ENCODE measurements around the gene FCAMR.
A peak's percentile ranks its signal among the peaks of the same experiment; 100 is the strongest.

The FCAMR gene

GRCh38 chr1:206992790-206993189 is 22.5 kb upstream of the FCAMR start:
- peak; percentile 64 for DNase-seq

DNA sequence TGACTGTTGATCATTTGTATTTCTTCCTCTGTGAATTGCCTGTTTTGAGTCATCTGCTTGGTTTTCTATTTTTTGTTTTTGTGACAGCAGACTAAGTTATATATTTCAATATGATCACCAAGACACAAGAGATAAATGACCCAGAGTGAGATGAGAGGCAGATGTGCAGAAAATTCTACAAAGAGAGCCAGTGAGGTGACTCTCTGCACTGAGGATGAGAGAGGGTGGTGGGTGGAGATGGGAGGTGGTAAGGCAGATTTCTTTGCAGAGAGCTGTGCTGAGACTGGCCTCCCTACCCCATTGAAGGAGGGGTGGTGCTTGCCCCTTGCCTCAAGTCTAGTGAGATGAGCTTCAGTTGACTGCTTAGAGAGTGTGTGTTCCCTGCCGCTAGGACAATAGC is 17.6 kb upstream of the FCAMR start:
- no peak for DNase-seq

DNA sequence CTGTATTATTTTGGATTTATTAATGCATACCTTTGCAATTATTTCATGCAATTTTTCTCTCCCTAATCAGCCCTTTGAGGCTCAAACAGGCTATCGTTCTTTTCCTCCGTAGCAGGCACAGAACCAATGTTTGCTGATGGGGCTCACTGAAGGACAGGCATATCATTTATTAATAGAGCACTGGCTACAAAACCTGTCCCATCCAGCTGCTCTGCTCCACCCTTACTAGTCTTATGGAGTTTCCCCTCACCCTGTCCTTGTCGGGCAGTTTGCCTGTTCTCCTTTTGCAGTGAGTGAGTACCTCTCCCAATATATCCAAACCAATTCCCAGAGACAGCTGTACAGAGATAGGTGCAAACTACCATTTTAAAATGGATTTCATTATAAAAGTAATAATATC is 16.6 kb upstream of the FCAMR start:
- no peak for DNase-seq

GRCh38 chr1:206986402-206986801 is 16.1 kb upstream of the FCAMR start:
- DNase-seq: no peak

DNA sequence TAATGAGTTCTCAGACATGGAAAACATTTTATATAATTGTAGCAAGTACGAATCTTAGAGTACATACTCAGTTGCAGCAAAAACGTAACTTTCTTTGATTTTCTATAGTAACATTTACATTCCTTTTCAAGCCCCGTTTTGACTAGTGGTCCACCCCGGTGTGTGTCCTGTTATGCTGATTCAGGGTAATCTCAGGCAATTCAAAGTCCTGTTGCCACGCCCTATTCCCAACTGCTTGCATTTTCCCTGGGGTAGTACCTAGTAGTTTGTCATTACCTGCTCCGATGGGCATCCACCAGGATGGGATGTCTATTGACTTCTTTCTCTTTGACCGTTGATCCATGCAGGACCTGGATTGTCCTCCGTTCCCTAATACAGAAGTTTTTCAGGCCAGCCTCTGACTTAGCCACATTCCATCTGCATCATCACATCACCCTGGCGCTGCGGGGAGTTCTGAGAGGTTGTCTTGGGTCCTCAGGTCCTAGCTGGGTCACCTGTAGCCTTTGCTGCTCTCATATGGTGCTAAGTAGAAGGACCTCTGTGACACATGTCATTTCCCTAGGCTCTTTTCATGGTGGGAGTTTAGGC is 15.0 kb upstream of the FCAMR start:
- DNase-seq: no peak

GRCh38 chr1:206982216-206982615 is 12.0 kb upstream of the FCAMR start:
- peak; percentile 83 for DNase-seq

GRCh38 chr1:206979379-206980043 is 9.3 kb upstream of the FCAMR start:
- peak; percentile 63 for DNase-seq

DNA sequence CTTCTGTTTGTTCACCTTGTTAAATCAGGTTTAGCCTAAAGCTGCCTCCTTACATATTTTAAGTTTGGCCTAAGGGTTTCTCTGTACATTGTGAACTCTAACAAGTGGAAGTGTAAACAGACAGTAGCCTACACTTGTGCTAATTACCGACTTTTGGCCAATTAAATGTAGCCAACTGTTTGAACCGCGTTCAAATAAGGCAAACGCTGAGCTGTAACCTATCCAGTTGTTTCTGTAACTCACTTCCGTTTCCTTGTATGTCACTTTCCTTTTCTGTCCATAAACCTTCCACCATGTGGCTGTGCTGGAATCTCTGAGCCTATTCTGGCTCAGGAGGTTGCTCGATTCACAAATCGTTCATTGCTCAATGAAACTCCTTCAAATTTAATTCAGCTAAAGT is 8.0 kb upstream of the FCAMR start:
- no peak for DNase-seq

DNA sequence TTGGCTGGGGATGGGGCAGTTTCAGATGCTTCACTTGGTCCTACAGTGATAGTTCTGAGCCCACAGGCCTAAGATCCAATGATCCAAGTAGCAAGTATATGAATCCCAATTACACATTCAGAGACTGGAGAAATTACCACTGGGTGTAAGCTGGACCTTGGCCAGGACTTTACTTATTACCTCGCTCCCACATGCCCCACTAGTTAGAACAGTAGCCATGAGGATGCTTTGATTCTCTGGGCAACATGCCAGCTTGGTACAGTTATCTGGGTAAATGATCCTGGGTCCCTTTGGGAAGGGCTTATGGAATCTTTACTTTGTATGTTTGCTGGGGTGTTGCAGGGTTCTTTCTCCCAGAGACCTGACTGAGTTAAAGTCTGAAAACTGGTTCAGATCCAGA is 5.0 kb upstream of the FCAMR start:
- DNase-seq: no peak

- DNase-seq: no peak
Measured at GRCh38 chr1:206974140-206974539, 3.9 kb upstream of the FCAMR start.

DNA sequence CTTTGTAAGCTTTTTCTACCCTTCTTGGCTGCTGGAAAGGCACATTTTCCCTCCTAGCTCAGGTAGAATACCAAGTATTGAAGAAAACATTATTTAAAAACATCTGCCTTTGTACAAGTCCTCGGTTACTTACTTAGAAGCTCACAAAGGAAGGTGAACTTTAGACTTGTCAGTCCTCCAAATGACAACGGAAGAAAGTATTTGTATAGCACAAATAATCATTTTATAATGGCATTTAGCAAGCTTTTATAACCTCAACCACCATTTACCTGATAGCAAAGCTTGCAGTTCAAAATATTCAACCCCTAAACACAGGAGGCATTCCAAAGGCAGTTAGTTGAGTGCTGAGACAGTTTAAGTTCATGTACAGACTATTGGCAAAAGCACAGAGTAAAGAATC is 2.5 kb upstream of the FCAMR start:
- DNase-seq: no peak

GRCh38 chr1:206971029-206971655 is 882 bp upstream of the FCAMR start:
- no peak for DNase-seq

- DNase-seq: no peak
Measured at GRCh38 chr1:206969090-206969489, 1.2 kb downstream of the FCAMR start.

- DNase-seq: peak; percentile 28
Measured at GRCh38 chr1:206967096-206967849, 3.0 kb downstream of the FCAMR start.

GRCh38 chr1:206965781-206966180 is 4.5 kb downstream of the FCAMR start:
- DNase-seq: no peak

DNA sequence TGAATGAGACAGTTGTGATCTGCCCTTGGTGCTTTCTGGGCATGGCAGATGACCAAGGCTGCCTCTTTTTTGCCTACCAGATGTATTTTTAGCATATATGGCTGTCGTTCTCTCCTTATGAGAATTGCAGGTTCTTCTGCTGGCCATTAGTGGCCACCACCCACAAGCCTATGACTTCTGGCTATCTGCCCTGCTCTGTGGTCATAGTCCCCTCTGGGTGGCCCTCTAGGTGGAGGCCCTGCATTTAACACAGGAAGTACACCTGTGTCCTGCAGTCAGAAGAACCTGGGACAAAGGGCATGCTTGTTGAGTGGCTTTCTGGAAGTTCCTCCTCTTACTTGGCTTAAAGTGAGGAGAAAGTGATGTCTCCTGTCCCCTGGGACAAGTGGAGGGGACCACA is 6.5 kb downstream of the FCAMR start:
- DNase-seq: no peak

DNA sequence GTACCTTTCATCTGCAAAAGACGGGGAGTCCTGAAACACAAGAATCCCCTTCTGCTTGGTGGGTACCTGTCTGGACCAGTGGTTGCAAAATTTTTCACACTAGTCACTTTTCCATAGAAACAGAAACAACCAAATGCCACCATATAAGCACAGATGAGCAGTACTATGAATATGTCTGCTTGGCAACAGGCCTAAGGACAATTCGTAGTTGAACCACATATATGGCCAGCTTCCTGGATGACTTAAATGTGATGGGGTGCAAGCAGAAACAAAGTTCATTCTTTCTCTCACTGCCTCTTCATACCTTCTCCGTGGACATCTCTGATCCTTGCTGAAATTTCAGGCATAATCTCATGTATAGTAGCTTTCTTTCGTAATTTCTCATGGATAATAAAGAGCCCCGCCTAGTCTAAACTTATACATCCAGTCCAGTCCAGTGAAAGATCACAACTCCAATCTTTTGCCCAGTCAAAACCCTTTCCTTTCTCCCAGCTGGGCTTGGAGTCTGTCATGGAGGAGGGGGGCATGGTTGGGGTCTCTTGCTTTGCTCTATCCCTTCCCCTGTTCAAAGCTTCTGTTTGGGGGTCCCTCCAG is 7.0 kb downstream of the FCAMR start:
- no peak for DNase-seq

DNA sequence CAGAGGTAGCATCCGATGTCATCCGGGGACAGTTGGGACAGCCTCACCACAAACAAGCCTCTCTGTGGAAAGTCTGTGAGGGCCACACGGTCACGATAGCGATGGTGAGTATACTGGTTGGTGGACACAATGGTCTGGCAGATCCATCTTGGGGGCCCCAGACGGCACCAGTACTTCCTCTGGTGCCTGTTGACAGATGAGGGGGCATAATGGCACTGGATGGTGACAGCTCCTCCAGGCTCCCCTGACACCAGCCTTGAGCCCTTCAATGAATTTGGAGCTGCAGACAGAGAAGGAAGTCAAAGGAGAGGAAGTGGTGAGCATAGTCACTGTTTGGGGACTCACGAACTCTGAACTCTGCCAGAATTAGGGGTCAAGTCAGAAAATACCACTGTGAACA is 8.0 kb downstream of the FCAMR start:
- no peak for DNase-seq

DNA sequence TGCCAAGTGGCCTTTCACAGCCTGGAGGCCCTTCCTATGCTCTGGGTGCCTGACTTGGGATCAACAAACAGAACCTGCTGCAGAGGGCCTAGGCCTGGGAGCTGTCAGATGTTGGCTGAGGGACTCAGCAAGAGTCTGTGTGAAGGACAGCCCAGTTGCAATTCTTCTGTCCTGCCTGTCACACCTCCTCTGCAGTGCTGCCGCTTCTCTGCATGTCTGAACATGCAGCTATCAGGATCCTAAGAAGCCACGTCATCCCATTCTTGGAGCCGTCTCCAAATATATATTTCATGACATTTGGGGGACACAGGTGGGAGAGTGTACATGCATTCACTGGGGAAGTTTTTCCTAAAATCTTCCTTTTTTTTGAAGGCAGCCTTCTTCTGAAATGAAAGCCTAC is 8.6 kb downstream of the FCAMR start:
- DNase-seq: no peak

- peak; percentile 37 for DNase-seq
Measured at GRCh38 chr1:206960676-206961386, 9.4 kb downstream of the FCAMR start.

- no peak for DNase-seq
Measured at GRCh38 chr1:206958144-206958543, 12.1 kb downstream of the FCAMR start.

DNA sequence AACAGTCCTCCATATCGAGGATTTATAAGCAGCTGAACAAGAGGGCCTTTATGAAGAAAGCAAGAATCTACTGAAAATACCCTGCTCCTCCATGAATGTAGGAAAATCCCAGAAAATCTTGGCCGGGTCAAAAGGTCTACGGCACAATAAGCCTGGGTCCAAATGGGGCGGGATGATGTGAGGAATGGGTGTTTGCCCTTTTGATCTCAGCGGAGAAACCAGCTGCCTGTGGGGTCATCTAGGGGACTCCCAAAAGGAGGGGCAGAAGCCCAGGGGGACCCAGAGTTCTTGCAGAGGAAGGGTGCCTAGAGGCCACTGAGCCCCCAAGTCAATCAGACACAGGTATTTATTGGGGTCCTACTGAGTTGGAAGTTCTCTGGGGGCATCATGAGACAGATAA is 12.6 kb downstream of the FCAMR start:
- no peak for DNase-seq
